Eye (tissue), 1 donor: Measurements from ENCODE around the gene YWHAQ.
"Not testable (repeated sequence)": the region's sequence is repeated elsewhere in the genome, so short reads cannot be mapped to it uniquely, and the experiment has no call there.

ENCODE experiments used
- DNase-seq: peaks from one replicate; pipeline ENCODE4 v3.0.0-alpha.2; 2015

YWHAQ gene

DNA sequence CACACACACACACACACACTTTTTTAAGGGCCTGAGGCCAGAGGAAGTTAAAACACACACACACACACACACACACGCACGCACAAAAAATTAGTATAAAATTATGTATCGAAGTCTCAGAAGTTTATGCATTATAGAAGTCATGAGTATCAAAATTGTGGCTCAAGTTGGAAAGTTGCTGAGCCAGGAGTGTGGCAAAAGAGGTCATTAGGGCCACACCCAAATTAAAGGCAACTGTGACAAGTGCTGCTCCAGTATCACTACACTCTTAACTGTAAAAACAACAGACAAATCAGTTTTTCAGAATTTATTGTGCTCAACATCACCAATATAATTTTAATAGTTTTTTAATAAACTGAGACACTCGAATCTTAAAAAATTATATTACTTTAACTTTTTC lies 36.9 kb downstream of the YWHAQ start:
- no peak for DNase-seq

DNA sequence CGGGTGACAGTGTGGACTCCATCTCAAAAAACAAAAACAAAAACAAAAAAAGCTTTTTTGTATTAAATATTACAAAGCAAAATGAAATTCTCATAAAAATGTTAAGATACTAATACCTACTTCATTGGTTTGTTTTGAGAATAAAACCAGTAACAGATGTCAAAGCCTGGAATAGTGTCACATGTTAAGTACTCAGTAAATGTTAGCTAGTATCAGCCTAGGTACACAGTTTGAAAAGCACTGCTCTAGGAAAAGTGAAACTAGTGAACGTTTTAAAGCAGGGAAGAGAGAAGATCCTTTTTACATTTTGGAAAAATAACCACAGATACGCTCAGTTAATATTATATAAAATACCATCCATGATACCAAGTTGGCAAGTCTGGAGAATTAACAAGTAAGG lies 38.1 kb downstream of the YWHAQ start:
- no peak for DNase-seq

DNA sequence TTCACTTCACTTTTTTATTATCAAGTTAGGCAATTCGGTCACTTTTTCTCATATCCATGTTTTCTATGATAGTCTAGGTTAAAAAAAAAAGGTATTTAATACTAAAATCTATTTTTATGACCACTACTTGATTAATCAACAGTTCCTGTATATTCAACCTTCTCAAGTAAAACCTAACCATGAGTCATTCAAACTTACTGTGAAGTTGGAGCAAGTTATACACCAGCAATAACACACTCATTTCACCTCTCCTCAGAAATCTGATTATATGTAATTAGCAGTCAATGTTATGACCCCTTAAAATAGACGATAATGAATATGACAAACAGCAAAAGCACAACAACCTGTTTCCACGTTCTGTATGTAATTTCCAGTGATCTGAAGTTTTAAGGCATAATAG lies 40.2 kb downstream of the YWHAQ start:
- no peak for DNase-seq

DNA sequence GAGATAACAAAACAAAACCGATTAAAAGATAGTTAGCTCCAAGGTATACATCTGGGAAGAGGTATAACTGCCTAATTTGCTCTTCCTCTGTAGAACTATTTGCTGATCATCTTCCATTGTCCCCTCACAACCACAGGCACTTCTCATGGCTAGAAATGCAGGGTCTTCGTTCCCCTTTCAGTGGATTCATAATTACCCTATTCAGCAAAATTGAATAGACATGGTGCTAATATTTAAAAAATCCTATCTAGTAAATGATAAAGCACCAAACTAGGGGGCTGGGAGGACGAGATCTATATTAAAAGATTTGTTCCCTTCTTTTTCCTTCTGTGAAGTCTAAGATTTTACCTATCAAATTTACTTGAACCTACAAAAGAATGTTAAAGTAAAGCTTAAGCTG lies 44.3 kb downstream of the YWHAQ start:
- DNase-seq = no peak

DNA sequence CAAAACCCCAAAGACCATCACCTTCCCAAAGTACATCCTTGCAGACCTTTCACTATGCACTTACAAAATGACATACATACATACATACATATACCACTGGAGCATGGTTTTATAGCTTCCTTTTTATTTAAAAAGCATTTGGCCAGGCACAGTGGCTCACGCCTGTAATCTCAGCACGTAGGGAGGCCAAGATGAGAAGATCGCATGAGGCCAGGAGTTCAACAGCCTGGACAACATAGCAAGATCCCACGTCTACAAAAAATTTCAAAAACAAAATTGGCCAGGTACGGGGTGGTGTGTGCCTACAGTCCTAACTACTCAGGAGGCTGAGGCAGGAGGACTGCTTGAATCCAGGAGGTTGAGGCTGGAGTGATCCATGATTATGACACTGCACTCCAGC lies 45.3 kb downstream of the YWHAQ start:
- DNase-seq = no peak

DNA sequence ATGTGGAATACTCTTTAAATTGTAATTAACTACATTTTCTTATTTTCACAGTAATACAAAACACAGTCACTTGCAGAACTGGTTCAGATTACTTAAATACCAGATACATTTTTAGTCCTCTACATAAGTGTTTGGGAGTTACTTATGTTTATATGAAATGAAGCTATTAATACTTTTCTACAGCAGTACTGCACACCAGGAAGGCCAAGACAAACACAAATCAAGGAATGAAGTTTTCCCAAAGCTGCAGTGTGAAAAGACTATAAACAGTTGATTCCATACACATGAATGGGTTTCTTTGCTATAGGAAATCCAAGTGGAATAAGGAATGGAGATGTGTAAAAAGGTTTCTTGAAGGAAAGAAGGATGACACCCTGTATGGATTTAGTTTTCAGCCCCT lies 45.9 kb downstream of the YWHAQ start:
- not testable (repeated sequence) for DNase-seq

DNA sequence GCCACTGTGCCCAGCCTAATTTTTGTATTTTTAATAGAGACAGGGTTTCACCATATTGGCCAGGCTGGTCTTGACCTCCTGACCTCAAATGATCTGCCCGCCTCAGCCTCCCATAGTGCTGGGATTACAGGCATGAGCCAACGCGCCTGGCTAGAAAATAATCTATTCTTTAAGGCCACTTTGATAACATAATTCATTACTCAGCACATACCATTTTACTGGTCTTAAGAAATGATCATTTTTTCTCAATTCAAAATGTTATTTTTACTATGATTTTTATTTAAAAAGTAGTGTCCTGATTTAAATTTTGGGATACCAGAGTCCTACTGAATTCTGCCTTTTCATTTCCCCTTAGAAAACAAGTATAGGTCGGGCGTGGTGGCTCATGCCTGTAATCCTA lies 48.2 kb downstream of the YWHAQ start:
- no peak for DNase-seq

DNA sequence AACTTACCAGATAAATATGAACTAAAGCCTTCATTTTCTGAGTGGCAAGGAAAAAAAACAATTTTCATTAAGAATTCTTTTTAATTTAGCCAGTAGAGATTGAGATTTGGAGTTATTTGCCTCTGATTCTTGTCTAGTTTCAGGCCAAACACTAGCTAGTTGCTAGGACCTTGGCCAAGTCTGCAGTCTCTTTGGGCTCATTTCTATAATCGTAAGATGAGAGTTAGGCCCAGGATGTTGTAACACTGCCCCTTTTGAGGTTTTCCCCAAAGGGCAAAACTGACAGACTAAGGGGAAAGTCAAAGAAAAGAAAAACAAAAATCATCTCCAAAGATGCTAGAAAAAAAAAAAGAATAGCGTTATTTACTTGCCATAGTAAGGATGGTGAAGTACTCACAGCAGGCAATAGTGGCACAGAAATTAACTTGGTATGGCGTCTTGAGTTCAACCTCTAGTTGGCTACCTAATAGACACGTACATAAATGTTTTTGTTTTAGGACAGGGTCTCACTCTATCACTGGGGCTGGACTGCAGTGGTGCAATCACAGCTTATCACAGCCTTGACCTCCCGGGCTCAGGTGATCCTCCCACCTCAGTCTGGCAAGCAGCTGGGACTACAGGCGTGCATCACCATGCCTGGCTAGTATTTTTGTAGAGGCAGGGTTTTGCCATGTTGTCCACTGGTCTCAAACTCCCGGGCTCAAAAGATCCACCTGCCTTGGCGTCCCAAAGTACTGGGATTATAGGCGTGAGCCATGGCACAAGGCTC lies 52.1 kb downstream of the YWHAQ start:
- no peak for DNase-seq

DNA sequence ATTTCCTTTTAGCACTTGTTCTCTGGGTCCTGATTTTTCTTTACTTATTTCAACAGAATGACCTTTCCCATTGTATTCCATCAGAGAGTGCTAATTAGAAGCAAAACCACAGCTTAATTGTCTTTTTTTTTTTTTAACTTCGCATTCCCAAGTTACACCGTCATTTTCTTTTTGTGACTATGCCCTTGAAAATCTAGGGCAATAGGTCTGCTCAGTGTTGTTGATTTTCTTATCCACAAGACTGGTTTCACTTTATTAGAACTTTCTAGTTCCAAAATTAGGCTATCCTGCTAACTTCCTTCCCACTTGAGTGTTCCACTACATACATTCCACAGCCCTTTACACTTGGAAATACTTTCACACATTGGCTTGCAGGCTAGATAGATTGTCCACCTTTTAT lies 56.5 kb downstream of the YWHAQ start:
- DNase-seq = no peak

DNA sequence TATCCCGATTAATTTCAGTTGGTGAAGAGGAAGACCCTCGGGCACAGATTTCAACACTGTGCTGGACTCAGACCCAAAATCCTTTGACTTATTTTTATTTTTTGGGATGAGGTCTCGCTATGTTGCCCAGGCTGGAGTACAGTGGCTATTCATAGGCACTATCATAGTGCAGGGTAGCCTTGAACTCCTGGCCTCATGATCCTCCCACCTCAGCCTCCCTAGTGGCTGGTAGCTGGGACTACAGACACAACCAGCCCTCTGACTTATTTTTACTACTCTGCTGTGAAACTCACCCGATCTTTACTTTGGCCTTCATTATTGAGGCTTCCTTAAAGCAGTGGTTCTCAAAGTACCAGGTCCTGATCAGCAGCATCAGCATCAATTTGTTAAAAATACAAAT lies 57.0 kb downstream of the YWHAQ start:
- no peak for DNase-seq

DNA sequence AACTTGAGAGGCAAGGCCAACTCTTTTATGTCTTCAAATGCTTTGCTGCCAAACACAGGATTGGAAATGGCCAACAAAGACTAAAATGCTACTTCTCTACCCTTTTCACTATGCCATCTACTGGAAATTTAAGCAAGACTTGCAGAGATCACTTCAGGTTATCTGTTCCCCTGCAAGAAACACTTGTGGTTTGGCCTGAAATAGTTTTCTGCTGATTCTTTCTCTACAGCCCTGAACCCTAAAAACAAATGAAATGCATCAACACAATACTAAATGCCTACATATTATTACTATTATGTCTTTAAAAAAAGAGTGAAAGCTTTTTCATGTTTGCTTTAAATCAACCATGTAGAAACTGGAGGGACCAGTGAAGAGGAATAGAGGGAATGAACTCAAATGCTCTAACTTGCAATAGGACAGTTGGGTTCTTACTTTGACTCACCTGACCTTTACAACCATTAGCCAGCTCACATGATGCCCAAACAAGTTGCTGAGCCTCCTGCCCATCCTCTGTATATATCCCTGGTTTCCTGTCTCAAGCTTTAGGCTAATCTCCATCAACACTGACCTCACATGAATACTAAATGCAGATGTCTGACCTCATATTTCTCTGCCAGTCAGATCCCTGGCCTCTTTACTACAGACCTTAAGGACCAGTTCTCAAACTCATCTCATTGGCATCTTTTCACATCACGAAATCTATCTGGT lies 57.6 kb downstream of the YWHAQ start:
- no peak for DNase-seq

DNA sequence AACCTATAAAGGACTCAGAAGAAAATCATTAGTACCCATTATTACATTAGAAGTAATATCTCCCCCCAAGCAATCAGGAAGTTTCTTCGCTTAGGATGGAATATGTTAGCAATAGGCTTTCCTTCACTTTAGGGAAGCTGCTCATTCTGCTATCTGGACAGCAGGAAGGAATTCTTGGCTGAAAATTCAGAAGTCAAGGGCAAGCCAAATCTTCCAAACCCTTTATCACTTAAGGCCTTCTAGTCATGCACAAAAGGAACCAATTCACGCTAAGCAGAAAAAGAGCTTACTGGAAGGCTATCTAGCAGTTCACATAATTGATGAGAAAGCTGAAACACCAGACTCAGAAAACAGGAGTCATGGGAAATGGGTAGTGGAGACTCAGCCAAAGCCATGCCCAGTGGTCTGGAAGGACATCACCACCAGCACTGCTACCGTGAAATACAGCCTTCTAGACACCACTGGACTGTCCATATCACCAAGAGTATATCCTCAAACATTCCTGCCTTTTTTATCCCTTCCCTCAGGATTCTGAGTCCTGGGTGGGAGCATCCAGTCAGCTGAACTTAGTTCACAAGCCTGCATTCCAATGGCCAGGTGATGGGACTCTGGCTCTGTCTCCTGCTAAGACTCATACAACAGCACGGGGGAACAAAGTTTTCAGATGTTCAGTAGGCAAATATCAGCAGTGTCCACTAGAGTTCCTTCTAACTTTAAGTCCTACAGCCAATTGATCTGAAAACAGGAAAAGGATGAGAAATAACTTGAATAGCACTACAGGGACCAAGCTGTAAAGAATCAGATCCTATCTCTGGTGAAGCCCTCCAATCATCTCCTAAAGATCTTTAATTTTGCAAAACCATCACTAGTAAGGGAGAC lies 60.4 kb downstream of the YWHAQ start:
- DNase-seq = no peak

DNA sequence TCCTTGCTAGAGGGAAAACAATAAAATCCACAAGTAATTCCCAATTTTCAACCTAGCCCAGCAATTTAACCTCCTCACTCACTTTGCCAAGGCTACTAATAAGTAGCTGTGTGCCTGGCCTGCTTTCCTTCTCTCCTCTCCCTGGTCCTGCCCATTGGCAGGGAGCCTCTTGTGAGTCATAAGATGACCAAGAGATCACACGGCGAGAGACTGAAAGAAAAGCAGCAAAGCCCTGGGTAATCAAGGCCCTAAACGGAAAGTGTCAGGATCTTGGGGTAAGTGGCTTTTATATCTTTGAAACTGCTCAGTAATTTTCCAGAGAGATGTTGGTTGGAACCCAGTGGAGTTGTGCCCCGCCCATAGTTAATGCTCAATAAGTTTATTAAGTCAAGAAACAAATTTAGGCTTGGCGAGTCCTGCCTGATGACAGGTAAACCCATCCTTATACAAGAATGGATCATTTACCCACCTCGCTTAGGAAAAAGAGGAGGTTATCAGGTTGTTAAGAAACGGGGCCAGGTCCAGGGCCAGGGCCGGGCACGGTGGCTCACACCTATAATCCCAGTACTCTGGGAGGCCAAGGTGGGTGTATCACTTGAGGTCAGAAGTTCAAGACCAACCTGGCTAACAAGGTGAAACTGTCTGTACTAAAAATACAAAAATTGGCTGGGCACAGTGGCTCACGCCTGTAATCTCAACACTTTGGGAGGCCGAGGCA lies 65.2 kb downstream of the YWHAQ start:
- no peak for DNase-seq

DNA sequence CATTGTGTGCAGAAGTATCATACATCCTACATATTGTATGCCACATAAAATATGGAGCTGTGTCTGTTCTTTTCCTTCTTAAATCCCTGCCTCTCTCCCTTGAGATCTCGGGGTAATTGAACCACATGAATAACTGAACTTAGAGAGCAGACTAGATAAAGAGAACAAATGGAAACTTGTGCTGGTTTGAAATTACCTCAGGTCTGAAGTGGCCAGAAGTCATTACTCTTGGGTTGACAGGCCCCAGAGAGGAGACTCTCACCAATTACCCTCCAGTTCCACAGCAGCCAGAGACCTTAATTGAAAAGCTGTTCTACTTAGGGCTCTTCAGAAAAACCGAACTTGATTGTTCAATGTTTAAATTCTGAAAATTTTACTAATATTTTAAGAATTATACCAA lies 70.2 kb downstream of the YWHAQ start:
- no peak for DNase-seq

DNA sequence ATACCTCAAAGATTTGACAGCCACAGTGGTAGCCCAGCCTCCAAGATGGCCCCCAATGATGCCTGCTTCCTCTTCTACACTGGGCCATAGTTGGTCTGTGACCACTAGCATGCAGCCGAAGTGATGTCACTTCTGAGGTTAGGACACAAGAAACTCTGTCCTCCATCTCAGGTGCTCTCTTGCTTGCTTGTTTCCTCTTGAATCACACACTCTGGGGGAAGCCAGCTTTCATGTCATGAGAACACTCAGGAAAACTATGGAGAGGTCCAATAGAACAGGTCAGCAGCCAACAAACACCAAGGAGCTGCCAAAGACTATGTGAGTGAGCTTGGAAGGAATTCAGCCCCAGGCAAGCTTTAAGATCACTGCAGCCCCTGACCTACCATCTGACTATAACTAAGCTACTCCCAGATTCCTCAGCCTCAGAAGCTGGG lies 71.8 kb downstream of the YWHAQ start:
- no peak for DNase-seq

DNA sequence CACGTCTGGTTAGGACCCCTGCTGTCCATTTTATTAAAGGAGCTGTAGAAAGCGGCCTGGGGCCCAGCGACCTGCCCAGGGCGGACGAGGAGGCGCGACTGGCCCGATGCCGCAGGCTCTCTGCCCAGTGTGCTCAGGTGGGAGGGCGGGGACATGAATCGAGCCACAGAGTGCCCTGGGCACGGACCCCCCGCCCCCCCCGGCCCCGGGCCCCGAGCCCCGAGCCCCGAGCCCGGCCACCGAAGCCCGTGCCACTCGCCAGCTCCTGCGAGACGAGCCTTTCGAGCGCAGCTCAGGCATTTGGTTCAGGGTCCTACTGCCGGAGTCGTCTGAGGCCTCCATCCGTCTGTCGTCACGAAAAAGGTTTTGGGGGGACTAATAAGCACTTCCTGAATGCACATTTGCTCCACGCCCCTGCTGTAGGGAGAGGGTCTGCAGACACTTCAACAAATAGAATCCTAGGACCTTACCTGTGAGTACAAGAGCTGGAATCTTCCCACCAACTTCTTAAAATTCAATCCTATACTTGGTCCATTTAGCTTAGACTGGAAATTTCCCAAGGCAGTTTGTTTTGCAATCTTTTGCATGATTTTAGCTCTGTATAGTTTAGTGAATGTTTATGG lies 74.6 kb downstream of the YWHAQ start:
- DNase-seq = peak; percentile 74

DNA sequence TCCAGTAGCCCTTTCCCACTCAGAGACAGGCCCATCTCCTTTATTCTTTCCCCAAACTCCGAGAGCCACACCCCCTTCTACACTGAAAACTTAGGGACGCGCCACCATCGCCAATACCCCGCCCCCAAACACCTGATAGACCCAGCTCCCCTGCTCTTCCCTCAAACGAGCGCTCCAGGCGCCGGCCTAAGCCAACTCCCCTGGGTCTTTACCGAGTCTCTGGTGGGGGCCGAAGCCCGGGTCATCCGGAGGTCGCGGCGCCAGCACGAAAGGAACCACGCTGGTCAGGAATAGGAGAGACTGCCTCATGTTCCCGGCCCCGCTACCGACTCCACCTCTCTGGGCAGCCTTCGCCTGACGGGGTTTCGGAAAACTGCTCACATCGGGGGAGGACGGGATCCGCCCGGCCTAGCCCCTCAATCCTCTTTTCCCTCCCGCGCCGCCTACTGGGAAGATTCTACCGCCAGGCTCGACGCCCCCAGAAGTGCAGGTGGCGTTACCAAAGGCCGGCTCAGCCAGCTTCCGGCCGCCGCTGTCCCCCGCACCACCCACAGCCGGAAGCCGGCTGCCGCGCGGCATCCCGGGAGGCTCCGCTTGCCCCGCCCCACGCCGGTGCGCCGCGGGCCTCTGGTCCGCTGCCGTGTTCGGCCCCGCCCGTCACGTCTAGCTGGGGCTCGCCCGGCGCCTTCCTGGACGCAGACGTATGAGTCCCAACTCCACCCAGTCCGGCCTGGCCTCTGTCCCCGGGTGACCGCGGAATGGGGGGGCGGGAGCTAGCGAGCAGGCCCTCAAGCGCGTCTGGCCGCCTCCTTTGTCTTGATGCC lies 75.3 kb downstream of the YWHAQ start, which contains the start of gene ADAM17:
ADAM17 (minus strand) TSS at position 534 of the 824 bp plus-strand sequence; CDS start at position 309, 225 bp downstream.
- peak; percentile 97 for DNase-seq

DNA sequence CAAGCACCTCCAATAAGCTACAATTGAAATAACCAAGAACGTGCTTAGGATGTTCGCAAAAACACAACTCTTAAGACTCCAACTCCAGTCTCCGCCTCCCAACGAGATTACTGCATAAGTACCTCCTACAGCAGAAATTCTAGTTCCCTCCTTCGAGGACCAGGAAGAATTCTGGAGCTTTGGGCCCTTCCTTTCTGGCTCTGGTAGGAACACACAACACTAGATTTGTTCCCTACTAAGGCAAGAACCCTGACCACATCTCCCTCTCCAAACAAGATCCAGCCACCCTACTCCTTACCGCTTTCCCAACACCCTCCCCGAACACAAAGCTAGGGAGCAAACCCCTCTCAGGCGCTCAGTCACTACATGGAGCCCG lies 75.9 kb downstream of the YWHAQ start:
- DNase-seq = peak; percentile 84

DNA sequence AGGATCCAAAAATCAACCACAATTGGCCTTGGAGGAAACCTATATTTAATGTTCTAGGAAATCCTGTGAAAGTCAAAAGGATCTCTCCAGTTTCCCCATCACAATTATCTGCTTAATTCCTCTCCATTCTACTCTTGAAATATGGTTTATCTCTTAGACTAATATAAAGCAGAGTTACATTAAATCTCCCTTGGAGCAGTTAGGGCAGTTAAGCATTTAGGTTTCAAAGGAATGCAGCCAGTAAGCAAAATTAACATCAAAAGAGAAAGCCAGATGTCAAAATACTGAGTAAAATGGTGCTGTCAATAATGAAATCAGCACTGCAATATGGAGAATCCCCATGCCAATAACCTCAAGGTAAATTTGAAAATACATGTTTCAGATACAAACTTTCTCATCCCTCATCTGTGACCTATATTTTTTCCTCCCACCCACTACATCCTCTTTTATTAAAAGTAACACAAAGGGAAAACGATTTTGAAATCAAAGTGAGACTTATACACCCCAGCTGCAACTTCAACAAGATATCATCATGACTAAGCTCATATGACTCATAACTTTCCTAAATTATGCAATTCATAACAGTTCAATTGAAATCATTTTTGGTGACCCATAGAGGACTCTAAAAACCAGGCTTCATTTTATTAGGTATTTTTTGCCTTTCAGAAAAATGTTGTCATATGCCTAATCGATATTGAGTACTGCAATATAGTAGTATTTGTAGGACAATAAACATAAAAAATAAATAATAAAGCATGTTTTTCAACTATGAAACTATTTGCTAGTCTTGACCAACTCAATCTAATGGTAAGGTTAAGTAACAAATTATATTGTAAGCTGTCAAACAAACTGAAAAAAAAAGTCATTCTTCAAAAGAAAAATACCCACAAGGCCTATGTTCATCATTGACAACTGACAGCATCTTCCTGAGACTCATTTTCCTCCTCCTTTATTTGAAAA lies 78.3 kb downstream of the YWHAQ start:
- DNase-seq = no peak

DNA sequence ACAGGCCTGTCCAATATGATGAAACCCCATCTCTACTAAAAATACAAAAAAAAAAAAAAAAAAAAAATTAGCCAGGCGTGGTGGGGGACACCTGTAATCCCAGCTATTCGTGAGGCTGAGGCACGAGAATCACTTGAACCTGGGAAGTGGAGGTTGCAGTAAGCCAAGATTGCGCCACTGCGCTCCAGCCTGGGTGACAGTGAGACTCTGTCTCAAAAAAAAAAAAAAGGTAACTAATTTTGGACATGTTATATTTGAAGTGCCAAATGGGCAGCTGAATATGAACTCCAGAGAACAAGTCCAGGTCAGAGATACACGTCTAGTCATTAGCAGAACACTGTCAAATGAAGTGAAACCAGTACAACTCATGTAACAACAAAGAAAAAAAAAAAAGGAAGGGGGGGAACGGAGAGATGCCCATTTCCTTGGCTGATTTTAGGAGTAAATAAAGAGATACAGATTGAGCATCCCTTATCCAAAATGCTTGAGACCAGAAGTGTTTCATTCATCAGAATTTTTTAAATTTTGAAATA lies 79.9 kb downstream of the YWHAQ start:
- DNase-seq = not testable (repeated sequence)
